GM12875 (cell line): ENCODE results near the gene SMG6.

Experiments used
- H3K4me3 ChIP-seq: one replicate; pipeline ENCODE4 v1.5.1; 2011; ENCODE audit warnings: low read depth, low read length, control low read depth
- TF ChIP-seq, protein P1 (sequence below): IDR thresholded peaks from 2 replicates; pipeline ENCODE4 v1.5.1; 2011; ENCODE audit warnings: low read depth, mild to moderate bottlenecking, control low read depth, inconsistent platforms, low read length, moderate library complexity, borderline replicate concordance; ENCODE audit not compliant: insufficient read depth

Gene SMG6

DNA sequence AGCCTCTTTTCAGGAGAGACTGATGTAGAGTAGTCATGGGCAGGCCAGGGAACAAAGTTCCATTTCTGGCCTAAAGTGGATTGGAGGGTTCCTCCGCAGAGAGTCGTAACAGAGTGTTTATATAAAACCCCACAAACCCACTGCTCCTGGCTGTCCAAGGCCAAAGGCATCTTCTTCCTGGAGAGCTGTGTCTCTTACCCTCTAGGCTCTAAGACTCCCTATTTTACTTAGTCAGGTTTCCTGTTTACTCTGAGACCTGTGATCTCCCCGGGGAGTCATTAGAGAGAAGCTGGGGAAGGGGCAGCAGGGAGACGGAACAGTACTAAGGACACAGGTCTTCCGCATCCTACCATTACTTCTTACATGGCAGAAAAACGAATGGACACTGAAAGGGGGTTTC, 179.2 kb downstream of the SMG6 start:
- TF ChIP-seq, protein P1, sequence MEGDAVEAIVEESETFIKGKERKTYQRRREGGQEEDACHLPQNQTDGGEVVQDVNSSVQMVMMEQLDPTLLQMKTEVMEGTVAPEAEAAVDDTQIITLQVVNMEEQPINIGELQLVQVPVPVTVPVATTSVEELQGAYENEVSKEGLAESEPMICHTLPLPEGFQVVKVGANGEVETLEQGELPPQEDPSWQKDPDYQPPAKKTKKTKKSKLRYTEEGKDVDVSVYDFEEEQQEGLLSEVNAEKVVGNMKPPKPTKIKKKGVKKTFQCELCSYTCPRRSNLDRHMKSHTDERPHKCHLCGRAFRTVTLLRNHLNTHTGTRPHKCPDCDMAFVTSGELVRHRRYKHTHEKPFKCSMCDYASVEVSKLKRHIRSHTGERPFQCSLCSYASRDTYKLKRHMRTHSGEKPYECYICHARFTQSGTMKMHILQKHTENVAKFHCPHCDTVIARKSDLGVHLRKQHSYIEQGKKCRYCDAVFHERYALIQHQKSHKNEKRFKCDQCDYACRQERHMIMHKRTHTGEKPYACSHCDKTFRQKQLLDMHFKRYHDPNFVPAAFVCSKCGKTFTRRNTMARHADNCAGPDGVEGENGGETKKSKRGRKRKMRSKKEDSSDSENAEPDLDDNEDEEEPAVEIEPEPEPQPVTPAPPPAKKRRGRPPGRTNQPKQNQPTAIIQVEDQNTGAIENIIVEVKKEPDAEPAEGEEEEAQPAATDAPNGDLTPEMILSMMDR: no peak
- no peak overlapping the region for H3K4me3 ChIP-seq

DNA sequence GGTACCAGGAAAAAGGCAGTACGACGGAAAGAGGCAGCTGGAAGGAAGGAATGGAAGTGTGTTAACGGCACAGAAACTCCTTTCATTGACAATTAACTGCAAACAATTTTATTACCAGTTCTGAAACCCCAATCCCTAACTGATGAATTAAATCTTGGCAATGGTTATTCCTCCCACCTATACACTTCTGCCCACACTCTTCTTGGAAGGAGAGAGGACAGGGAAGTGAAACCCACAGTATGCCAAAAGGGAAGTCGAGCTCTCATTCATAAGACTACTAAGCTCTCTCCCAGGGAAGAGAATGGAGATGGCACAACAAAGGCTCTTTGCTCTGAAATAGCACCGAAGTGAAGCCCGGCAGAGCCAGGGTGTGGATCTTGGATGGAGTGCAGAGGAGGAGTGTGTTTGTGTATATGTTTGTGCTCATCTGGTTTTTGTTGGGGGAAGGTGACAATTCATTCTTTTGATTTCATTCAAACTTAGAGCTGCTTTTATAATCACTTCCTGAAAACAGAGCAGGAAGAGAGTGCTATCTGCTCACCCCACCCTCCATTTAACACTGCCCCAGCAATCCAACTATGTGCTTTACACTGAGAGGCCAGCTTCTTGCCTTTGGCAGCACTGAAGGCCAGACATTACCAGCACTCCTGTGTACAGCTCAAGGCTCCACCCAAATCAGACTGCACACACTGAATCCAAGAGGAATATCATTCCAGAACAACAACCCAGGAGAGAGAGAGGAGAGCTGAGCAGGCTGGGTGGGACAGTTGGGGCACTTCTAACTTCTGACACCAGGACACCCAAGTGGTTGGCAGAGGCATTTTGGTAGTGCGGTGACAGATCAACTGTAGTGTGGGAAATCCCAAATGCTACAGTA, 180.0 kb downstream of the SMG6 start:
- no peak overlapping the region for H3K4me3 ChIP-seq
- TF ChIP-seq, protein P1: no peak

DNA sequence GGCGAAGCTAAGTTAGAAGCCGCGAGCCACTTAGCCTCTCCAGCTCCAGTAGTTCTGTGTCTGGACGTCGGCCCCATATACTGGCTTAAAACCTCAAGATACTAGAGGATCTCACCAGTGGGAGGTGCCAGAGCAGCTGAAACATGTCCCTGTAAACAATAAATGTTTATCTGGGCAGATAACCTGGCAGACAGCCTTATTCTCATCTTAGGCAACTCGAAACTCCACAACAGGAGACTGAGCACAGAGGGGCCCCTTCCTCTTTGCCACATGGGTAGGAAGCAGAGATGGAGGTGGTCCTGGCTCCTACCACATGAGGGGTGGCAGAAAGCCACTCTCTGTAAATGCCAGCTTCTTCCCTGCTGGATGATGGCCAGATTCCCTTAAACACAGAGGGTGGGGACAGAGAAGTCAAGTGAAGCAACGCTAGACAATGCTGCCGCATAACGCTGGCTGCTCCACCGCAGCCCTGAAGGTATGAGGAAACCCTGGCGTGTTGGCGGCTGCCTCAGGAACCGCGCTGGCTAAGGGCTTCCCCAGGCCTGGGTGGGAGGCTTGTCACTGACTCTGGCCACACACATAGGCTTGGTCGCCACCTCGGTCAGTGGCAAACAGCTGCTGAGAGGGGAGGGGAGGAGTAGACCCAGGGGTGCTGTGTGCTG, 180.8 kb downstream of the SMG6 start:
- no peak overlapping the region for H3K4me3 ChIP-seq
- TF ChIP-seq, protein P1: no peak

DNA sequence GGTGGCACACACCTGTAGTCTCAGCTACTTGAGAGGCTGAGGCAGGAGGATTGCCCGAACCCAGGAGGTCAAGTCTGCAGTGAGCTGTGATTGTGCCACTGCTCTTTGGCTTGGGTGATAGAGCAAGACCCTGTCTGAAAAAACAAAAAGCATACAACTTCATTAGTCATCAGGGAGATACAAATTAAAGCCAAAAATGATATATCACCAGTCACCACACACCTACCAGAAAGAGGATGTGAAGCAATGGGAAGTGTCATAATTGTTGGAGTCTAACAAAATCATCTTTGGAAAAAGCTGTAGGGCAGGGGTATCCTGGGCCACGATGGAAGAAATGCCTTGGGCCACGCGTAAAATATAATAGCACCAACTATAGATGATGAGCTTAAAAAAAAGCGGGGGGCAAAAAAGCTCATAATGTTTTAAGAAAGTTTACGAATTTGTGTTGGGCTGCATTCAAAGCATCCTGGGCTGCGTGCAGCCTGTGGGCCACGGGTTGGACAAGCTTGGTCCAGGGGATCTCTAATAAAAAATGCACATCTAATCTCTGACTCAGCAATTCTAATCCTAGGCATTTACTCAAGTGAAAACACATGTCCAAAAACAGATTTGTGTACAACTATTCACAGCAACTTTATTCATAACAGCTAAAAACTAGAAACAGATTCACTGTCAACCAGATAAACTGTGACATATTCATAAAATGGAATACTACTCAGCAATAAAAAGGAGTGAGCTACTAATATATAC, 182.8 kb downstream of the SMG6 start:
- no peak overlapping the region for H3K4me3 ChIP-seq
- TF ChIP-seq, protein P1: no peak

DNA sequence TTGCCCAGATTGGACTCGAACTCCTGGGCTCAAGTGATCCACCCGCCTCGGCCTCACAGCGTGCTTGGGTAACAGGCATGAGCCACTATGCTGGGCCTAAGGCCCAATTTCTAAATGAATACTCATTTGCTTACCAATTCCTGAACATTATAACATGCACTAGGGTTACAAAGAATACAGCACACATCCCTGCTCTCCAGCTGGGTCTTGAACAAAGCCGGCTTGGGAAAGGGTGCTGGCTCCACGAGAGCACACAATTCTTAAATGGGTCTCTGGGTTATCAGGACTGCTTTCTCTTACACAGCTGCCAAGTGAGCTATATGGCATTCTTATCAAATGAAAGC, 190.3 kb downstream of the SMG6 start:
- TF ChIP-seq, protein P1: no peak

DNA sequence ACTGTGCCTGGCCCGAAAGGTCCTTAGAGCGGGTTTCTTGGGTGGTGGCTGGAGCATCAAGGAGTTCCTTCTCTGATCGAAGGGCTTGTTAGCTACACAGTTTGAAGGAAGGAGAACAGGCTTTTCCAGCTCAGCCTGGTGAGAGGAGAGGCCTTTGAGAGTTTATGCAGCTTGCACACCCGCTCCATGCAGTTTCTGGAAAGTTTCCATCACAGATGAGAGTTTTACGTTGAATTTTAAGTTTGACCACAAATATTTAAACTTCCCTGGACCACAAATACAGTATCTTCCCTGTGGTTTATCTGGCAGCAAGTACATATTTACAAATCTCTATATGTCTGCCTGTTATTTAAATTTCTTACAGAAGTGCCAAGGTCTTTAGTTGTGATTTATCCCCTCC, 191.9 kb downstream of the SMG6 start:
- TF ChIP-seq, protein P1: no peak
- no peak overlapping the region for H3K4me3 ChIP-seq

More for the DNA sequence above, 190.3 kb downstream of the SMG6 start:
- no peak overlapping the region for H3K4me3 ChIP-seq

DNA sequence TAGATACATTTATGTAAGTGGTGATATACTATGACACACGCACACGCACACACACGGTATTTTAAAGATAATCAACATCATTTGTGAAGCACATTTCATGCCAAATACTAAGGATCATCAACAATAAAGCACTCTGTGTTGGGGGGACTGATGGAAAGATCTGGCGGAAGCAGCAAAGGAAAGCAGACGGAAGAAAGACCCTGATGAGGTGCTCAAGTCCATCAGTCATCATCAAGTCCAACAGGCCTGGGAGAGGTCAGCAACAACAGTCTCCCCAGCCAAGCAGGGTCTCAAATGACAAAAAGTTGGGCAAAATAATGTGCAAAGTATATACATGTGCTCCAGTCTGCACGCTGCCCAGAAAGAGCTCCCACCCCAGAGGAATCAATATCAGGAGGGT, 193.1 kb downstream of the SMG6 start:
- TF ChIP-seq, protein P1: no peak
- H3K4me3 ChIP-seq: no peak overlapping the region
